Putamen (tissue), 1 donor: ENCODE measurements around the gene PRSS36.
"Not testable (repeated sequence)": the region's sequence is repeated elsewhere in the genome, so short reads cannot be mapped to it uniquely, and the experiment has no call there.

Experiments used
- DNase-seq: peaks from one replicate; pipeline ENCODE4 v3.0.0-alpha.2; 2016; ENCODE audit warnings: low spot score

The PRSS36 gene

GRCh38 chr16:31183432-31184428 lies 33.9 kb upstream of the PRSS36 start:
- DNase-seq, result no peak

GRCh38 chr16:31182391-31182790 lies 32.5 kb upstream of the PRSS36 start:
- DNase-seq, result no peak

- DNase-seq, result peak; percentile 22
These were observed 31.4 kb upstream of the PRSS36 start for GRCh38 chr16:31181102-31181830.

GRCh38 chr16:31179747-31180459 lies 30.0 kb upstream of the PRSS36 start, which contains the start of gene FUS:
FUS (plus strand) TSS chr16:31180139; CDS start chr16:31180215, 76 bp downstream.
- peak; percentile 94 for DNase-seq

GRCh38 chr16:31179219-31179746 lies 29.4 kb upstream of the PRSS36 start:
- no peak for DNase-seq

GRCh38 chr16:31177136-31177535 lies 27.3 kb upstream of the PRSS36 start:
- no peak for DNase-seq

- not testable (repeated sequence) for DNase-seq
These were observed 20.2 kb upstream of the PRSS36 start for GRCh38 chr16:31170048-31170447.

GRCh38 chr16:31168848-31169247 lies 19.0 kb upstream of the PRSS36 start:
- no peak for DNase-seq

- DNase-seq, result no peak
These were observed 17.4 kb upstream of the PRSS36 start for GRCh38 chr16:31167315-31167714.

- no peak for DNase-seq
These were observed 7.3 kb upstream of the PRSS36 start for GRCh38 chr16:31157136-31157535.

GRCh38 chr16:31150976-31151375 lies 1.1 kb upstream of the PRSS36 start:
- DNase-seq, result not testable (repeated sequence)

- no peak for DNase-seq
These were observed 534 bp downstream of the PRSS36 start for GRCh38 chr16:31149332-31149731.

GRCh38 chr16:31148896-31149295 lies 970 bp downstream of the PRSS36 start:
- DNase-seq, result no peak

GRCh38 chr16:31148281-31148728 lies 1.6 kb downstream of the PRSS36 start:
- no peak for DNase-seq

- DNase-seq, result no peak
These were observed 2.3 kb downstream of the PRSS36 start for GRCh38 chr16:31147574-31147973.

GRCh38 chr16:31145398-31145990 lies 4.4 kb downstream of the PRSS36 start:
- no peak for DNase-seq

GRCh38 chr16:31144418-31144817 lies 5.4 kb downstream of the PRSS36 start:
- DNase-seq, result not testable (repeated sequence)

GRCh38 chr16:31143694-31144148 lies 6.1 kb downstream of the PRSS36 start:
- no peak for DNase-seq

- no peak for DNase-seq
These were observed 6.7 kb downstream of the PRSS36 start for GRCh38 chr16:31143011-31143693.

GRCh38 chr16:31142109-31143010 lies 7.5 kb downstream of the PRSS36 start:
- peak; percentile 97 for DNase-seq
